Upper lobe of right lung (tissue), 1 donor: ENCODE measurements around the gene C10orf105. TPM values are rescaled to one million over a fixed set of nuclear protein-coding genes. Genes with fewer than 3 reads are reported as not detected.

Source experiments
- ATAC-seq: fragments of 200-7000 bp; cut with Tn5 transposase; one replicate; pipeline ENCODE4 v1.9.1; 2020; ENCODE audit warnings: mild to moderate bottlenecking, moderate library complexity
- DNase-seq: peaks from one replicate; pipeline ENCODE4 v3.0.0-alpha.2; 2020
- H3K27ac ChIP-seq: fragments of 200-600 bp; one replicate; pipeline ENCODE4 v1.8.0; 2022
- H3K27me3 ChIP-seq: fragments of 200-600 bp; one replicate; pipeline ENCODE4 v1.8.0; 2022; ENCODE audit warnings: mild to moderate bottlenecking
- H3K36me3 ChIP-seq: fragments of 200-600 bp; one replicate; pipeline ENCODE4 v1.8.0; 2022
- H3K4me1 ChIP-seq: fragments of 200-600 bp; one replicate; pipeline ENCODE4 v1.8.0; 2022
- H3K4me3 ChIP-seq: fragments of 200-600 bp; one replicate; pipeline ENCODE4 v1.8.0; 2022; ENCODE audit warnings: mild to moderate bottlenecking
- H3K9me3 ChIP-seq: fragments of 200-600 bp; one replicate; pipeline ENCODE4 v1.8.0; 2022
- CTCF ChIP-seq: fragments of 200-600 bp; IDR thresholded peaks from one replicate; pipeline ENCODE4 v1.8.0; 2022; ENCODE audit warnings: antibody characterized with exemption
- intact Hi-C: fragments of 100-400 bp; cut with DNase I; formaldehyde crosslinking; loops from one replicate; pipeline ENCODE4 v1.11.0; 2022
- total RNA-seq: library from RNA; stranded (reverse); fragmentation: NEBNext Ultra II Directional; extraction: Animal tissue kit (Norgen Biotek cat#: 25700); gene quantifications from one replicate; pipeline ENCODE4 v1.2.1, GENCODE V29; 2021
- donor health status: DM: no; HTN: yes; CAD: no; lungs with severe emphysema.

Gene C10orf105
- total RNA-seq, 1 donor from 2014 or later, result 0.52 TPM

GRCh38 chr10:71745664-71746250 is 26.2 kb upstream of the C10orf105 start:
- Histone ChIP-seq H3K27me3 (no peaks in the 10 kb centered on the region), H3K36me3 (peaks cover 5% of the 10 kb centered on the region), H3K9me3 (no peaks in the 10 kb centered on the region), H3K27ac (peak overlapping the region; percentile 88), H3K4me1 (peaks cover 51% of the 10 kb centered on the region), H3K4me3 (no peak overlapping the region)
- DNase-seq, result no peak
- no peak for TF ChIP-seq CTCF
- intact Hi-C loops, result no loop called here
- no peak for ATAC-seq

GRCh38 chr10:71744897-71745663 is 25.5 kb upstream of the C10orf105 start:
- Histone ChIP-seq H3K27ac (peak overlapping the region; percentile 88), H3K4me1 (peaks cover 48% of the 10 kb centered on the region), H3K9me3 (no peaks in the 10 kb centered on the region), H3K36me3 (no peaks in the 10 kb centered on the region), H3K27me3 (no peaks in the 10 kb centered on the region), H3K4me3 (no peak overlapping the region)
- intact Hi-C loops, result no loop called here
- no peak for TF ChIP-seq CTCF
- ATAC-seq (no peak), DNase-seq (no peak)

- no peak for DNase-seq
- no peak for TF ChIP-seq CTCF
- Histone ChIP-seq H3K27ac (no peak overlapping the region), H3K9me3 (no peaks in the 10 kb centered on the region), H3K4me1 (peaks cover 40% of the 10 kb centered on the region), H3K27me3 (no peaks in the 10 kb centered on the region), H3K36me3 (no peaks in the 10 kb centered on the region), H3K4me3 (no peak overlapping the region)
- no peak for ATAC-seq
- intact Hi-C loops, result no loop called here
Measured at GRCh38 chr10:71743866-71744265, 24.3 kb upstream of the C10orf105 start.

- no peaks in the 10 kb centered on the region for H3K27me3 ChIP-seq
- no peak overlapping the region for H3K27ac ChIP-seq
- H3K4me3 ChIP-seq, result no peak overlapping the region
- peaks cover 35% of the 10 kb centered on the region for H3K4me1 ChIP-seq
- TF ChIP-seq CTCF, result no peak
- intact Hi-C loops, result no loop called here
- no peak for DNase-seq
- no peaks in the 10 kb centered on the region for H3K9me3 ChIP-seq
- ATAC-seq, result no peak
- H3K36me3 ChIP-seq, result no peaks in the 10 kb centered on the region
Measured at GRCh38 chr10:71743089-71743838, 23.7 kb upstream of the C10orf105 start.

GRCh38 chr10:71742301-71743088 is 22.9 kb upstream of the C10orf105 start:
- TF ChIP-seq CTCF, result no peak
- ATAC-seq (no peak), DNase-seq (no peak)
- Histone ChIP-seq H3K36me3 (no peaks in the 10 kb centered on the region), H3K4me3 (no peak overlapping the region), H3K4me1 (peaks cover 35% of the 10 kb centered on the region), H3K27me3 (no peaks in the 10 kb centered on the region), H3K27ac (no peak overlapping the region), H3K9me3 (no peaks in the 10 kb centered on the region)
- intact Hi-C loops, result no loop called here
